Loucy (cell line): Measurements from ENCODE around the gene SF3B4.

Experiments
- EZH2phosphoT487 ChIP-seq: fragments of 200-600 bp; IDR thresholded peaks from 2 replicates; pipeline ENCODE4 v1.6.1; 2018; ENCODE audit warnings: antibody characterized with exemption, mild to moderate bottlenecking, moderate library complexity, borderline replicate concordance
- TF ChIP-seq, protein P1 (sequence below): fragments of 200-600 bp; sonication (generic); conservative IDR thresholded peaks from 2 replicates; pipeline ENCODE4 v1.5.1; 2014; ENCODE audit warnings: mild to moderate bottlenecking, antibody characterized with exemption, low read length

DNA sequence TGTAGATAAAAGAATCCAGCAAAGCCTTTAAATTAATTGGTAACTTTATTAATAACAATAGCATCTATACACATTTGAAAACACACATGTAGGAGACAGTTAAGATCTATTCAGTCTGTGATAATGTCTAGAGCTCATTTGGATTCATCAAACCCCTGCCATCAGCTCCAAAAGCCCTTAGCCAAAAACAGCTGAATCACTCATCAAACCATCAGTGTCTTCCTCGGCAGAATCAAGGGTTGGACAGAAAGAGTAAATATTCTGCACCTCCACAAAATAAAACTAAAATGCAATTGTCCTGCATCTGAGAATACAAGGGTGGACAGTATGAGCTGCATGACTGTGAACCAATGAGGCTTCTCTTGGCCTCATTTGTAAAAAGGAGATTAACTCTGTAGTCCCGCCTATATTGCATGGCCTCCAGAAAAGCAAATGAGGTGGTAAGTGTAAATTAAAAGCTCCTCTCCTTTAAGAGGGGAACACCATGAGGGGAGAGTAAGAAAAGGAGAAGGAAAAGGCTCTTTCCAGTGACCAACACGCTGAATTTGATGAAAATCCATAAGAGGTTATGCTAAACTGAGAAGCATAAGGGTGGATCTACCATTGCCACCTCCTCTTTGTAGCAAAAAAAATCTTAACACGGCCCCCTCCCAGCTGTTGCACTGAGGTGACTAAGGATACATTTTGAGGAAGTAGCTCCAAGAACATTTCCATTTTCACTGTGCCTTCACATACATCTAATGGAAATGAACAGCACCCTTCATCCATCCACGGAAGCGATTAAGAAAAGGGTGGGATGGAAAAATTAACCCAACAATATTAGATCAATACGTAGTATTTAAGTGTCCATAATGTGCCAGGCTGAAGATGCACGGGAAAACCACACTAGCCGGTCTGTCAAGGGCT is 42.9 kb downstream of the SF3B4 start:
- TF ChIP-seq, protein P1, sequence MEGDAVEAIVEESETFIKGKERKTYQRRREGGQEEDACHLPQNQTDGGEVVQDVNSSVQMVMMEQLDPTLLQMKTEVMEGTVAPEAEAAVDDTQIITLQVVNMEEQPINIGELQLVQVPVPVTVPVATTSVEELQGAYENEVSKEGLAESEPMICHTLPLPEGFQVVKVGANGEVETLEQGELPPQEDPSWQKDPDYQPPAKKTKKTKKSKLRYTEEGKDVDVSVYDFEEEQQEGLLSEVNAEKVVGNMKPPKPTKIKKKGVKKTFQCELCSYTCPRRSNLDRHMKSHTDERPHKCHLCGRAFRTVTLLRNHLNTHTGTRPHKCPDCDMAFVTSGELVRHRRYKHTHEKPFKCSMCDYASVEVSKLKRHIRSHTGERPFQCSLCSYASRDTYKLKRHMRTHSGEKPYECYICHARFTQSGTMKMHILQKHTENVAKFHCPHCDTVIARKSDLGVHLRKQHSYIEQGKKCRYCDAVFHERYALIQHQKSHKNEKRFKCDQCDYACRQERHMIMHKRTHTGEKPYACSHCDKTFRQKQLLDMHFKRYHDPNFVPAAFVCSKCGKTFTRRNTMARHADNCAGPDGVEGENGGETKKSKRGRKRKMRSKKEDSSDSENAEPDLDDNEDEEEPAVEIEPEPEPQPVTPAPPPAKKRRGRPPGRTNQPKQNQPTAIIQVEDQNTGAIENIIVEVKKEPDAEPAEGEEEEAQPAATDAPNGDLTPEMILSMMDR, result no peak
- TF ChIP-seq EZH2phosphoT487, result no peak
